ENCODE results near the gene PTPRD. TPM values are rescaled to one million over a fixed set of nuclear protein-coding genes. Genes with fewer than 3 reads are reported as not detected.

Gene PTPRD
- total RNA-seq, 1 experiment from 2014 or later: 69.6 TPM

DNA sequence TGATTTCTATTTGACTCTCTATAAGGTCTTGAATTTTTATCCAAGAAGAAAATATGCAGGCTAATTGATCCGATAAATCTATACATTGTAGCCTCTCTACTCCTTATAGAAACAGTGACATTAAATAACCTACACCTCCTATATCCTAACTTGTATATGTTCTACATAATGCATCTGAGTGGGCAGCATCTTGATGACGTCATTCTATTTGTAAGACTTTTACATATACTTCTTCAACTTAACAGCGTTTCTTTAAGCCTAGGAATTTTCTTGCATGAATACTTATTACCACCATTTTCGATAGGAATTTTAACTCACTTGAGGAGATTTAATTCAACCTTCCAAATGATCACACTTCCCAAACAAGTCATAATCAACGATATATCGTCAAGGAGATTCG, 869.0 kb downstream of the PTPRD start (continued):
- TF ChIP-seq, protein P1, sequence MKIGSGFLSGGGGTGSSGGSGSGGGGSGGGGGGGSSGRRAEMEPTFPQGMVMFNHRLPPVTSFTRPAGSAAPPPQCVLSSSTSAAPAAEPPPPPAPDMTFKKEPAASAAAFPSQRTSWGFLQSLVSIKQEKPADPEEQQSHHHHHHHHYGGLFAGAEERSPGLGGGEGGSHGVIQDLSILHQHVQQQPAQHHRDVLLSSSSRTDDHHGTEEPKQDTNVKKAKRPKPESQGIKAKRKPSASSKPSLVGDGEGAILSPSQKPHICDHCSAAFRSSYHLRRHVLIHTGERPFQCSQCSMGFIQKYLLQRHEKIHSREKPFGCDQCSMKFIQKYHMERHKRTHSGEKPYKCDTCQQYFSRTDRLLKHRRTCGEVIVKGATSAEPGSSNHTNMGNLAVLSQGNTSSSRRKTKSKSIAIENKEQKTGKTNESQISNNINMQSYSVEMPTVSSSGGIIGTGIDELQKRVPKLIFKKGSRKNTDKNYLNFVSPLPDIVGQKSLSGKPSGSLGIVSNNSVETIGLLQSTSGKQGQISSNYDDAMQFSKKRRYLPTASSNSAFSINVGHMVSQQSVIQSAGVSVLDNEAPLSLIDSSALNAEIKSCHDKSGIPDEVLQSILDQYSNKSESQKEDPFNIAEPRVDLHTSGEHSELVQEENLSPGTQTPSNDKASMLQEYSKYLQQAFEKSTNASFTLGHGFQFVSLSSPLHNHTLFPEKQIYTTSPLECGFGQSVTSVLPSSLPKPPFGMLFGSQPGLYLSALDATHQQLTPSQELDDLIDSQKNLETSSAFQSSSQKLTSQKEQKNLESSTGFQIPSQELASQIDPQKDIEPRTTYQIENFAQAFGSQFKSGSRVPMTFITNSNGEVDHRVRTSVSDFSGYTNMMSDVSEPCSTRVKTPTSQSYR (CRISPR knock-in tag; IDR thresholded peaks at IDR 0.05): no peak
- TF ChIP-seq NR3C1 (CRISPR knock-in tag; conservative IDR thresholded peaks at IDR 0.05; ENCODE audit: low read depth) (no peak), FOXP1 (CRISPR knock-in tag; IDR thresholded peaks at IDR 0.05; ENCODE audit: borderline replicate concordance) (no peak), GTF2I (CRISPR knock-in tag; conservative IDR thresholded peaks at IDR 0.05) (no peak), ZNF671 (CRISPR knock-in tag; IDR thresholded peaks at IDR 0.05) (no peak), ZNF121 (CRISPR knock-in tag; IDR thresholded peaks at IDR 0.05) (no peak), SP1 (CRISPR knock-in tag; conservative IDR thresholded peaks at IDR 0.05) (no peak), PRRX2 (CRISPR knock-in tag; IDR thresholded peaks at IDR 0.05) (no peak), NR1H2 (CRISPR knock-in tag; IDR thresholded peaks at IDR 0.05) (no peak), ZNF423 (CRISPR knock-in tag; IDR thresholded peaks at IDR 0.05) (no peak)

DNA sequence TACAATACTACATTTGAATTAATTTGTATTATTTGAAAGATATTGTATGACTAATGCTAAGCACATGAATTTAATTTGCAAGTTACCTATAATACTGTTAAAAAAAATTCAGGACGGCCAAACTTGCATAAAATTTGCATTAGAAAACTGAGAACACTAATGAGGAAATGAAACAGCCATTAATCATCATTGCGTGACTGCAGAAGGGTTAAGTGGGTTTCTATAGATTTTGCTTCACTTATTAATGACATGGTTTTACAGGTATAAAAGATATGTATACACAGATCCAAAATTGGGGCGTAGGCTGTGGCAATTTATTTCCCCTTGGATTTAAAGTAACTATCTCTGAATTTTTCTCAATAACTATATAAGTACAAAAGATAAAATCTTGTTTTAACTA, 882.6 kb downstream of the PTPRD start:
- H3K27ac Mint-ChIP-seq: no peak overlapping the region
- ATAC-seq (no peak), DNase-seq (ENCODE audit: low spot score) (no peak)
- ChIA-PET POLR2A (no interaction called here), CTCF (no interaction called here)
- H3K4me1 Mint-ChIP-seq: peaks cover 24% of the 10 kb centered on the region
- H3K9me3 Mint-ChIP-seq: no peaks in the 10 kb centered on the region
- H3K4me3 Mint-ChIP-seq: no peak overlapping the region
- no peaks in the 10 kb centered on the region for H3K36me3 Mint-ChIP-seq
- no peaks in the 10 kb centered on the region for H3K27me3 Mint-ChIP-seq (ENCODE audit: low read depth)
- TF ChIP-seq, protein P2, sequence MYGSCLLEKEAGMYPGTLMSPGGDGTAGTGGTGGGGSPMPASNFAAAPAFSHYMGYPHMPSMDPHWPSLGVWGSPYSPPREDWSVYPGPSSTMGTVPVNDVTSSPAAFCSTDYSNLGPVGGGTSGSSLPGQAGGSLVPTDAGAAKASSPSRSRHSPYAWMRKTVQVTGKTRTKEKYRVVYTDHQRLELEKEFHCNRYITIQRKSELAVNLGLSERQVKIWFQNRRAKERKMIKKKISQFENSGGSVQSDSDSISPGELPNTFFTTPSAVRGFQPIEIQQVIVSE (CRISPR knock-in tag; IDR thresholded peaks at IDR 0.05; ENCODE audit: borderline replicate concordance): no peak
- TF ChIP-seq, protein P3, sequence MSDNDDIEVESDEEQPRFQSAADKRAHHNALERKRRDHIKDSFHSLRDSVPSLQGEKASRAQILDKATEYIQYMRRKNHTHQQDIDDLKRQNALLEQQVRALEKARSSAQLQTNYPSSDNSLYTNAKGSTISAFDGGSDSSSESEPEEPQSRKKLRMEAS (CRISPR knock-in tag; IDR thresholded peaks at IDR 0.05): no peak
- TF ChIP-seq, protein P4, sequence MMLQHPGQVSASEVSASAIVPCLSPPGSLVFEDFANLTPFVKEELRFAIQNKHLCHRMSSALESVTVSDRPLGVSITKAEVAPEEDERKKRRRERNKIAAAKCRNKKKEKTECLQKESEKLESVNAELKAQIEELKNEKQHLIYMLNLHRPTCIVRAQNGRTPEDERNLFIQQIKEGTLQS (CRISPR knock-in tag; conservative IDR thresholded peaks at IDR 0.05): no peak
- TF ChIP-seq, protein P5, sequence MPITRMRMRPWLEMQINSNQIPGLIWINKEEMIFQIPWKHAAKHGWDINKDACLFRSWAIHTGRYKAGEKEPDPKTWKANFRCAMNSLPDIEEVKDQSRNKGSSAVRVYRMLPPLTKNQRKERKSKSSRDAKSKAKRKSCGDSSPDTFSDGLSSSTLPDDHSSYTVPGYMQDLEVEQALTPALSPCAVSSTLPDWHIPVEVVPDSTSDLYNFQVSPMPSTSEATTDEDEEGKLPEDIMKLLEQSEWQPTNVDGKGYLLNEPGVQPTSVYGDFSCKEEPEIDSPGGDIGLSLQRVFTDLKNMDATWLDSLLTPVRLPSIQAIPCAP (CRISPR knock-in tag; IDR thresholded peaks at IDR 0.05): no peak
- TF ChIP-seq, protein P1 (CRISPR knock-in tag; IDR thresholded peaks at IDR 0.05): no peak
- TF ChIP-seq SMAD3 (CRISPR knock-in tag; IDR thresholded peaks at IDR 0.05; ENCODE audit: borderline replicate concordance): no peak
- TF ChIP-seq ZNF263 (CRISPR knock-in tag; IDR thresholded peaks at IDR 0.05; ENCODE audit: low read depth): no peak
- no peak for TF ChIP-seq ZNF671 (CRISPR knock-in tag; IDR thresholded peaks at IDR 0.05)
- TF ChIP-seq, protein P6, sequence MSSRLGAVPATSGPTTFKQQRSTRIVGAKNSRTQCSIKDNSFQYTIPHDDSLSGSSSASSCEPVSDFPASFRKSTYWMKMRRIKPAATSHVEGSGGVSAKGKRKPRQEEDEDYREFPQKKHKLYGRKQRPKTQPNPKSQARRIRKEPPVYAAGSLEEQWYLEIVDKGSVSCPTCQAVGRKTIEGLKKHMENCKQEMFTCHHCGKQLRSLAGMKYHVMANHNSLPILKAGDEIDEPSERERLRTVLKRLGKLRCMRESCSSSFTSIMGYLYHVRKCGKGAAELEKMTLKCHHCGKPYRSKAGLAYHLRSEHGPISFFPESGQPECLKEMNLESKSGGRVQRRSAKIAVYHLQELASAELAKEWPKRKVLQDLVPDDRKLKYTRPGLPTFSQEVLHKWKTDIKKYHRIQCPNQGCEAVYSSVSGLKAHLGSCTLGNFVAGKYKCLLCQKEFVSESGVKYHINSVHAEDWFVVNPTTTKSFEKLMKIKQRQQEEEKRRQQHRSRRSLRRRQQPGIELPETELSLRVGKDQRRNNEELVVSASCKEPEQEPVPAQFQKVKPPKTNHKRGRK (CRISPR knock-in tag; IDR thresholded peaks at IDR 0.05; ENCODE audit: borderline replicate concordance): no peak
- TF ChIP-seq, protein P7, sequence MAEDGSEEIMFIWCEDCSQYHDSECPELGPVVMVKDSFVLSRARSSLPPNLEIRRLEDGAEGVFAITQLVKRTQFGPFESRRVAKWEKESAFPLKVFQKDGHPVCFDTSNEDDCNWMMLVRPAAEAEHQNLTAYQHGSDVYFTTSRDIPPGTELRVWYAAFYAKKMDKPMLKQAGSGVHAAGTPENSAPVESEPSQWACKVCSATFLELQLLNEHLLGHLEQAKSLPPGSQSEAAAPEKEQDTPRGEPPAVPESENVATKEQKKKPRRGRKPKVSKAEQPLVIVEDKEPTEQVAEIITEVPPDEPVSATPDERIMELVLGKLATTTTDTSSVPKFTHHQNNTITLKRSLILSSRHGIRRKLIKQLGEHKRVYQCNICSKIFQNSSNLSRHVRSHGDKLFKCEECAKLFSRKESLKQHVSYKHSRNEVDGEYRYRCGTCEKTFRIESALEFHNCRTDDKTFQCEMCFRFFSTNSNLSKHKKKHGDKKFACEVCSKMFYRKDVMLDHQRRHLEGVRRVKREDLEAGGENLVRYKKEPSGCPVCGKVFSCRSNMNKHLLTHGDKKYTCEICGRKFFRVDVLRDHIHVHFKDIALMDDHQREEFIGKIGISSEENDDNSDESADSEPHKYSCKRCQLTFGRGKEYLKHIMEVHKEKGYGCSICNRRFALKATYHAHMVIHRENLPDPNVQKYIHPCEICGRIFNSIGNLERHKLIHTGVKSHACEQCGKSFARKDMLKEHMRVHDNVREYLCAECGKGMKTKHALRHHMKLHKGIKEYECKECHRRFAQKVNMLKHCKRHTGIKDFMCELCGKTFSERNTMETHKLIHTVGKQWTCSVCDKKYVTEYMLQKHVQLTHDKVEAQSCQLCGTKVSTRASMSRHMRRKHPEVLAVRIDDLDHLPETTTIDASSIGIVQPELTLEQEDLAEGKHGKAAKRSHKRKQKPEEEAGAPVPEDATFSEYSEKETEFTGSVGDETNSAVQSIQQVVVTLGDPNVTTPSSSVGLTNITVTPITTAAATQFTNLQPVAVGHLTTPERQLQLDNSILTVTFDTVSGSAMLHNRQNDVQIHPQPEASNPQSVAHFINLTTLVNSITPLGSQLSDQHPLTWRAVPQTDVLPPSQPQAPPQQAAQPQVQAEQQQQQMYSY (CRISPR knock-in tag; IDR thresholded peaks at IDR 0.05): no peak
- TF ChIP-seq OVOL2 (CRISPR knock-in tag; IDR thresholded peaks at IDR 0.05; ENCODE audit: borderline replicate concordance): no peak
- TF ChIP-seq SP1 (CRISPR knock-in tag; conservative IDR thresholded peaks at IDR 0.05): no peak
- TF ChIP-seq, protein P8, sequence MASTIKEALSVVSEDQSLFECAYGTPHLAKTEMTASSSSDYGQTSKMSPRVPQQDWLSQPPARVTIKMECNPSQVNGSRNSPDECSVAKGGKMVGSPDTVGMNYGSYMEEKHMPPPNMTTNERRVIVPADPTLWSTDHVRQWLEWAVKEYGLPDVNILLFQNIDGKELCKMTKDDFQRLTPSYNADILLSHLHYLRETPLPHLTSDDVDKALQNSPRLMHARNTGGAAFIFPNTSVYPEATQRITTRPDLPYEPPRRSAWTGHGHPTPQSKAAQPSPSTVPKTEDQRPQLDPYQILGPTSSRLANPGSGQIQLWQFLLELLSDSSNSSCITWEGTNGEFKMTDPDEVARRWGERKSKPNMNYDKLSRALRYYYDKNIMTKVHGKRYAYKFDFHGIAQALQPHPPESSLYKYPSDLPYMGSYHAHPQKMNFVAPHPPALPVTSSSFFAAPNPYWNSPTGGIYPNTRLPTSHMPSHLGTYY (CRISPR knock-in tag; IDR thresholded peaks at IDR 0.05): no peak
- TF ChIP-seq ATF1 (CRISPR knock-in tag; IDR thresholded peaks at IDR 0.05): no peak
